Activated CD8-positive, alpha-beta T cell treated with anti-CD3 and anti-CD28 coated beads, Interleukin-2, amount 10 ng/mL, durations not matched to agents 7 days and 5 days (primary cell): ENCODE data around the gene DHX30. TPM values are rescaled to one million over a fixed set of nuclear protein-coding genes. Genes with fewer than 3 reads are reported as not detected.

Source experiments
- ATAC-seq: fragments of 150-1000 bp; cut with Tn5 transposase; one replicate; pipeline ENCODE4 v1.10.0; 2021; ENCODE audit warnings: moderate library complexity
- CTCF ChIA-PET: fragments of 350-600 bp; sonication (Branson Sonifier 250); formaldehyde crosslinking; loops from one replicate; lab custom pipeline; 2021; ENCODE audit warnings: antibody characterized with exemption; lab: Charles Lee
- POLR2A ChIA-PET: fragments of 350-600 bp; sonication (Branson Sonifier 250); formaldehyde crosslinking; loops from one replicate; lab custom pipeline; 2021; ENCODE audit warnings: antibody characterized with exemption; lab: Charles Lee
- DNase-seq: peaks from one replicate; pipeline ENCODE4 v3.0.0-alpha.2; 2020
- H3K27ac Mint-ChIP-seq: one replicate; pipeline ENCODE4 v1.8.0; 2021; ENCODE audit warnings: mild to moderate bottlenecking, mixed read lengths
- H3K27me3 Mint-ChIP-seq: one replicate; pipeline ENCODE4 v1.8.0; 2021; ENCODE audit warnings: low read depth, mixed read lengths
- H3K36me3 Mint-ChIP-seq: one replicate; pipeline ENCODE4 v1.8.0; 2021; ENCODE audit warnings: low read depth, mixed read lengths
- H3K4me1 Mint-ChIP-seq: one replicate; pipeline ENCODE4 v1.8.0; 2021; ENCODE audit warnings: low read depth, mixed read lengths
- H3K4me3 Mint-ChIP-seq: one replicate; pipeline ENCODE4 v1.8.0; 2021; ENCODE audit warnings: mild to moderate bottlenecking, mixed read lengths
- H3K9me3 Mint-ChIP-seq: one replicate; pipeline ENCODE4 v1.8.0; 2022; ENCODE audit warnings: mixed read lengths; ENCODE audit not compliant: insufficient read depth
- total RNA-seq, 2 experiments: library from RNA; stranded (reverse); gene quantifications; one replicate each; pipeline ENCODE4 v1.2.3, GENCODE V29; 2021

The DHX30 gene
- total RNA-seq, 2 experiments from 2014 or later = 72.8 to 75.7 TPM

- CTCF ChIA-PET = interaction anchor here (1.3 to 1.8 kb wide), 2 partner anchors 260 to 361 kb away, joined by 3 to 4 read pairs; no protein-coding TSS in a partner anchor
- POLR2A ChIA-PET = interaction anchor here (0.6 to 1.5 kb wide), 4 partner anchors 21 to 401 kb away, joined by 3 to 5 read pairs (median 4); partner anchors contain the start of genes DHX30, PTPN23 and SCAP
- Mint-ChIP-seq H3K36me3 (peaks cover 5% of the 10 kb centered on the region), H3K27ac (peak within 1 kb of the TSS; percentile 99), H3K4me1 (peaks cover 21% of the 10 kb centered on the region), H3K4me3 (peak within 1 kb of the TSS; percentile 94), H3K27me3 (no peaks in the 10 kb centered on the region), H3K9me3 (no peaks in the 10 kb centered on the region)
- peak; percentile 94 for ATAC-seq
- DNase-seq = peak; percentile 99
Observed at GRCh38 chr3:47781685-47782445, 21.1 kb upstream of the DHX30 start, which contains the start of gene SMARCC1. Gene SMARCC1, minus strand, starts transcription at chr3:47781893. Its CDS starts 96 bp downstream, at chr3:47781797.

DNA sequence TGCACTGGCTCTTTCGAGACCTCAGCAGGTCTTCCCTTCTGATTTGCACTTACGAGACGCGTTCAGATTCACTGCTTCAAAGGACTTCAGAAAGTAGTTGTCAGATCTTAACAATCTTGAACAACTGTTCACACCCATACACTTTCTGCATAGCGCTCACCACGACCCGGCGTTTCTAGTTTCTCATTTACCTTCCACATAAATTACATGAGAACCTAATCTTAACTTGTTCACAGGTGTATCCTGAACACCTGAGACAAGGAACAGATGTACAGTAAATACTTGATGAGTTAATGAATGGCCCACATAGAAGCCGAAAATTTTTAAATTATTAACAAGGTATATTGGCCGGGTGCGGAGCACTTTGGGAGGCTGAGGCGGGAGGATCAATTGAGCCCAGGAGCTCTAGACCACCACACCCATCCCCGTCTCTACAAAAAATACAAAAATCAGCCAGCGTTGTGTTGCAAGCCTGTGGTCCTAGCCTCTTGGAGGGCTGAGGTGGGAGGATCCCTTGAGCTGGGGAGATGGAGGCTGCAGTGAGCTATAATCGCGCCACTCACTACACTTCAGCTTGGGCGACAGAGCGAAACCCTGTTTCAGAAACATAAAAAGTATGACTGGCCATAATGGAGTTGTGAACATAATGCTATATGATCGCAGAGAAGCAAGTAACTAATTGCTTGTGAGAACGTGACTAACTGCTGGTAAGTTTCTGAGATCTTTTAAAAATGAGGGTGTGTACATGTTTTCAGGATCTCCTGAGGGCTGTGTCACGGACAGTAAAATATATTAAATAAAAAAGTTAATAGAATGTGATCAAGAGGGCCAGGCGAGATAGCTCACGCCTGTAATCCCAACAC is 20.3 kb upstream of the DHX30 start:
- Mint-ChIP-seq H3K27me3 (no peaks in the 10 kb centered on the region), H3K4me1 (peaks cover 21% of the 10 kb centered on the region), H3K4me3 (peak overlapping the region; percentile 94), H3K36me3 (peaks cover 5% of the 10 kb centered on the region), H3K9me3 (no peaks in the 10 kb centered on the region), H3K27ac (peak overlapping the region; percentile 99)
- ATAC-seq (no peak), DNase-seq (no peak)
- CTCF ChIA-PET = interaction anchor here (1.0 kb wide), 1 partner anchor 361 kb away, joined by 3 read pairs; no protein-coding TSS in a partner anchor
- POLR2A ChIA-PET = interaction anchor here (1.5 kb wide), 1 partner anchor 307 kb away, joined by 3 read pairs; the partner anchor contains the start of gene SCAP

DNA sequence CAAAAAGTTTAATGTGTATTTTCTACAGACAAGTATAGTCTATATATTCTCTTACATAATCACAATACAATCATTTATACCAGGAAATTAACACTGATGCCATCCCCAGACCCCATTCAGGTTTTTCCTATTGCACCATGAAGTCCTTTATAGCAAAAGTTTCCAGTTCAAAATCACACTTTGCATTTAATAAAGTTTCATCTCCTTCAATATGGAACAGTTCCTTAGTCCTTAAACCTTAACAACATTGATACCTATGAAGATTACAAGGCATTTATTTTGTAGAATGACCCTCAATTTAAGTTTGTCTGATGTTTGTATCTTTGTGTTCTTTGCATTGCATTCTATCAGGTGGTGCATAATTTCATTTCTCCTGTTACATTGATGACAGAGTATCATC is 19.3 kb upstream of the DHX30 start:
- ATAC-seq = no peak
- Mint-ChIP-seq H3K9me3 (no peaks in the 10 kb centered on the region), H3K27ac (no peak overlapping the region), H3K4me1 (peaks cover 23% of the 10 kb centered on the region), H3K4me3 (no peak overlapping the region), H3K27me3 (no peaks in the 10 kb centered on the region), H3K36me3 (peaks cover 5% of the 10 kb centered on the region)
- no peak for DNase-seq
- ChIA-PET POLR2A (no interaction called here), CTCF (interaction anchor here (1.0 kb wide), 1 partner anchor 362 kb away, joined by 3 read pairs; no protein-coding TSS in a partner anchor)

DNA sequence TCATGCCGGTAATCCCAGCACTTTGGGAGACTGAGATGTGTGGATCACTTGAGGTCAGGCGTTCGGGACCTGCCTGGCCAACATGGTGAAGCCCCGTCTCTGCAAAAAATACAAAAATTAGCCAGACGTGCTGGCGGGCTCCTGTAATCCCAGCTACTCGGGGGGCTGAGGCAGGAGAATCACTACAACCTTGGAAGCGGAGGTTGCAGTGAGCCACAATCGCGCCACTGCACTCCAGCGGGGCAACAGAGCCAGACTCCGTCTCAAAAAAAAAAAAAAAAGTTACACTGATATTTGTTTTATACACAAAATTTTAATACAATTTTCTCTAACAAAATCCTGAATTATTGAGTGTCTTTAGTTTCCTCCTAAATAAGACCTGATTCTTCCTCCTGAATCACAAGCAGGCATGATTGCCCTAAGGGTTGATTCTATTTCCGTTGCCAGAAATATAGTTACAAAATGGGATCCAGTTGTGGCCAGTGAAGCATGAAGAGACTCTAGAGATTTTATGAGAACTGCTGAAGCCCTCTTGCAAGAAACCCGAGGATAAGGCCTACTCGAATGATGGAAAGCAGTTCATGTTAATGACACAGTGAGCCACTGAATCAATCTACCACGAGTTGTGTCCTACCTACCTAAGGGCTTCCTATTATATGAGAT is 11.6 kb upstream of the DHX30 start:
- Mint-ChIP-seq H3K27ac (no peak overlapping the region), H3K9me3 (no peaks in the 10 kb centered on the region), H3K4me3 (no peak overlapping the region), H3K4me1 (peaks cover 2% of the 10 kb centered on the region), H3K36me3 (no peaks in the 10 kb centered on the region), H3K27me3 (no peaks in the 10 kb centered on the region)
- DNase-seq (no peak), ATAC-seq (no peak)
- CTCF ChIA-PET = interaction anchor here (4.8 kb wide), 1 partner anchor 268 kb away, joined by 42 read pairs; no protein-coding TSS in a partner anchor
- POLR2A ChIA-PET = no interaction called here

GRCh38 chr3:47792699-47793098 is 10.2 kb upstream of the DHX30 start:
- no peaks in the 10 kb centered on the region for H3K9me3 Mint-ChIP-seq
- peaks cover 2% of the 10 kb centered on the region for H3K27me3 Mint-ChIP-seq
- H3K27ac Mint-ChIP-seq = no peak overlapping the region
- POLR2A ChIA-PET = no interaction called here
- H3K36me3 Mint-ChIP-seq = no peaks in the 10 kb centered on the region
- DNase-seq = no peak
- peaks cover 2% of the 10 kb centered on the region for H3K4me1 Mint-ChIP-seq
- ATAC-seq = no peak
- H3K4me3 Mint-ChIP-seq = no peak overlapping the region
- CTCF ChIA-PET = no interaction called here

DNA sequence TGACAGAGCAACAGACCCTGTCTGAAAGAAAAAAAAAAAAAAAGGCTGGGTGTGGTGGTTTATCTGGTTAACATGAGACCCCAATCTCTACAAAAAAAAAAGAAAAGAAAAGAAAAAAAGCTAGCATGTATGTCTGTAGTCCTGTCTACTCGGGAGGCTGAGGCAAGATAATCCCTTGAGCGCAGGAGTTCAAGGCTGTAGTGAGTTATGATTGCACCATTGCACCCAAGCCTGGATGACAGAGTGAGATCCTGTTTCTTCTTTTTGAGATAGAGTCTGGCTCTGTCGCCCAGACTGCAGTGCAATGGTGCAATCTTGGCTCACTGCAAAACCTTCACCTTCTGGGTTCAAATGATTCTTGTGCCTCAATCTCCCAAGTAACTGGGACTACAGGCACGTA is 8.4 kb upstream of the DHX30 start:
- Mint-ChIP-seq H3K27ac (no peak overlapping the region), H3K9me3 (no peaks in the 10 kb centered on the region), H3K4me3 (no peak overlapping the region), H3K27me3 (peaks cover 2% of the 10 kb centered on the region), H3K4me1 (no peaks in the 10 kb centered on the region), H3K36me3 (no peaks in the 10 kb centered on the region)
- POLR2A ChIA-PET = interaction anchor here (0.6 kb wide), 1 partner anchor 21 kb away, joined by 3 read pairs; no protein-coding TSS in a partner anchor
- ATAC-seq (no peak), DNase-seq (no peak)
- CTCF ChIA-PET = interaction anchor here (1.1 to 1.4 kb wide), 2 partner anchors 43 to 272 kb away, joined by 3 read pairs; no protein-coding TSS in a partner anchor

- Mint-ChIP-seq H3K27ac (no peak overlapping the region), H3K27me3 (peaks cover 2% of the 10 kb centered on the region), H3K4me1 (peaks cover 22% of the 10 kb centered on the region), H3K36me3 (no peaks in the 10 kb centered on the region), H3K9me3 (no peaks in the 10 kb centered on the region), H3K4me3 (no peak overlapping the region)
- ATAC-seq = no peak
- POLR2A ChIA-PET = no interaction called here
- no peak for DNase-seq
- CTCF ChIA-PET = interaction anchor here (1.3 kb wide), 2 partner anchors 175 to 277 kb away, joined by 3 read pairs; no protein-coding TSS in a partner anchor
Observed at GRCh38 chr3:47799733-47800132, 3.2 kb upstream of the DHX30 start.

DNA sequence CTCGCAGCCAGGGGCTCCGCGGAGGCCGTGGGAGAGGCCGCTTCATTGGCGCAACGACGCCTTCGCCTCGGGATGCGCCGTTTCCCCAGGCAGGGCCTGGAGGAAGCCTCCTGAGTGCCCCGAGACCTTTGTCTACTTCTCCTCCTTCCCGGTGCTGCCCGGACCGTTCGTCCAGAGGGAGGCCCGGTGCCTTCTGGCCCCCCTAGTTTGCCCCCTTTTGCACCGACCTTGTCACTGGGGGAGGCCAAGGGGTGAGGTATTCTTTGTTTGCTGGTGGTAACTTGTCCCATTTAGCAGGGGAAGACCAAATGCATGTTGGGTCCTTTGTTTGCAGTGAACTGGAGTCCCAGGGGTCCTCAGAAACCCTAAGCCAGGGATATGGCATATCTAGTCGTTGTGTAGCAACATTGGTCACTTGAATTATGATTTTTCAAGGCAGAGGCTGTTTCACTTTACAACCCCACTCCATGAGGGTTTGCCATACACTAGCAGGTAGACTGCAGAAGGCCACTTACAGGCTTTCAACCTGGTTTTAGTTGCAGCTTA is 615 bp downstream of the DHX30 start:
- Mint-ChIP-seq H3K4me1 (peaks cover 24% of the 10 kb centered on the region), H3K27ac (peak overlapping the region; percentile 91), H3K27me3 (no peaks in the 10 kb centered on the region), H3K36me3 (peaks cover 8% of the 10 kb centered on the region), H3K9me3 (no peaks in the 10 kb centered on the region), H3K4me3 (peak overlapping the region; percentile 94)
- DNase-seq (peak; percentile 42), ATAC-seq (no peak)
- ChIA-PET POLR2A (no interaction called here), CTCF (interaction anchor here (1.3 to 3.0 kb wide), 3 partner anchors 12 to 281 kb away, joined by 4 to 22 read pairs (median 8); no protein-coding TSS in a partner anchor)

DNA sequence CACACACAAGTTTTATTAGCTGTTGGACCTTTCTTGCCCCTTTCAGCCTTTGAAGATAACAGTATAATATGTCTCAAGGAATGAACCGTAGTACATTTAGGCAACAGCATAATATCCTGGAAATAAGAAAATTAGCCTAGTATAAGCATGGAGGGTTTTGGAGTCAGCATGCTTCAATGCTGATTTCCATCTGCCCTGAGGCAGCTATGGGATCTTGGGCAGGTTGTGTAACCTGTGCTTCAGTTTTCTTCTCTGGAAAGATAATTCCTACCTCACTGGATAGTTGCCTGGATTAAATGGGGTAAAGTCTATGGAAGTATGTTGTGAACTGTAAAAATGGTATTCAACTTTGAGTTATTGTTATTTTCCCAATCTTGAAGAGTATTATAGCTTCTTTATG is 1.6 kb downstream of the DHX30 start:
- CTCF ChIA-PET = interaction anchor here (0.7 to 3.0 kb wide), 5 partner anchors 11 to 347 kb away, joined by 3 to 22 read pairs (median 4); no protein-coding TSS in a partner anchor
- Mint-ChIP-seq H3K9me3 (no peaks in the 10 kb centered on the region), H3K4me1 (peaks cover 24% of the 10 kb centered on the region), H3K4me3 (peak overlapping the region; percentile 94), H3K27ac (no peak overlapping the region), H3K36me3 (peaks cover 8% of the 10 kb centered on the region), H3K27me3 (no peaks in the 10 kb centered on the region)
- POLR2A ChIA-PET = interaction anchor here (1.0 kb wide), 1 partner anchor 12 kb away, joined by 4 read pairs; no protein-coding TSS in a partner anchor
- DNase-seq = no peak
- ATAC-seq = no peak

- H3K9me3 Mint-ChIP-seq = no peaks in the 10 kb centered on the region
- peaks cover 25% of the 10 kb centered on the region for H3K36me3 Mint-ChIP-seq
- POLR2A ChIA-PET = no interaction called here
- no peak overlapping the region for H3K27ac Mint-ChIP-seq
- H3K27me3 Mint-ChIP-seq = no peaks in the 10 kb centered on the region
- no peaks in the 10 kb centered on the region for H3K4me1 Mint-ChIP-seq
- no peak overlapping the region for H3K4me3 Mint-ChIP-seq
- CTCF ChIA-PET = interaction anchor here (1.3 to 3.7 kb wide), 2 partner anchors 11 to 24 kb away, joined by 4 to 45 read pairs; no protein-coding TSS in a partner anchor
- no peak for ATAC-seq
- DNase-seq = no peak
Observed at GRCh38 chr3:47813551-47814177, 10.7 kb downstream of the DHX30 start.
